ENCODE data around the gene VTI1A.

DNA sequence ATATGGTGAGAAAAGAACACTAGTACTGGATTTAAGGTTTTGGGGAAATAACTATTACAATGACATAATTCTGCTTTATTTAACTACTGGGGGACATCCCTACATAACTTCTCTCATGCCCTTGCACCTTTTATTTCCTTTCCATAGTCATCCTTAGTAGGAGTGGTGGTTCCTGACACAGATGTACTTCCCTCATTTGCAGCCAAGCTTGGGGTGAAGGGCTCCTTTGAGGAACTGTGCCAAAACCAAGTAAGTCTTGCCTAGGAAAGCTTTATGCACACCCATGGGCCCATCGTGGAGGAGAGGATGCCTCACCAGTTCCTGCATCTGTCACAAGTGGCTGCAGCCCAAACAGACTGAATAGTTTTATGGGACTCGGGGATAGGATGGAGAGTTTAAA is 20.9 kb upstream of the VTI1A start:
- TF ChIP-seq, protein P1, sequence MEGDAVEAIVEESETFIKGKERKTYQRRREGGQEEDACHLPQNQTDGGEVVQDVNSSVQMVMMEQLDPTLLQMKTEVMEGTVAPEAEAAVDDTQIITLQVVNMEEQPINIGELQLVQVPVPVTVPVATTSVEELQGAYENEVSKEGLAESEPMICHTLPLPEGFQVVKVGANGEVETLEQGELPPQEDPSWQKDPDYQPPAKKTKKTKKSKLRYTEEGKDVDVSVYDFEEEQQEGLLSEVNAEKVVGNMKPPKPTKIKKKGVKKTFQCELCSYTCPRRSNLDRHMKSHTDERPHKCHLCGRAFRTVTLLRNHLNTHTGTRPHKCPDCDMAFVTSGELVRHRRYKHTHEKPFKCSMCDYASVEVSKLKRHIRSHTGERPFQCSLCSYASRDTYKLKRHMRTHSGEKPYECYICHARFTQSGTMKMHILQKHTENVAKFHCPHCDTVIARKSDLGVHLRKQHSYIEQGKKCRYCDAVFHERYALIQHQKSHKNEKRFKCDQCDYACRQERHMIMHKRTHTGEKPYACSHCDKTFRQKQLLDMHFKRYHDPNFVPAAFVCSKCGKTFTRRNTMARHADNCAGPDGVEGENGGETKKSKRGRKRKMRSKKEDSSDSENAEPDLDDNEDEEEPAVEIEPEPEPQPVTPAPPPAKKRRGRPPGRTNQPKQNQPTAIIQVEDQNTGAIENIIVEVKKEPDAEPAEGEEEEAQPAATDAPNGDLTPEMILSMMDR (IDR thresholded peaks at IDR 0.05; ENCODE audit: poor library complexity), result no peak
- TF ChIP-seq EZH2 (IDR thresholded peaks at IDR 0.05; ENCODE audit: borderline replicate concordance) (no peak), EZH2phosphoT487 (IDR thresholded peaks at IDR 0.05; ENCODE audit: low read depth, severe bottlenecking, unreplicated experiment) (no peak)
